ENCODE results near the gene CCL27.

GRCh38 chr9:34671307-34671706 lies 8.8 kb upstream of the CCL27 start:
- TF ChIP-seq POLR2A (IDR thresholded peaks at IDR 0.05) = no peak
- TF ChIP-seq, protein P1, sequence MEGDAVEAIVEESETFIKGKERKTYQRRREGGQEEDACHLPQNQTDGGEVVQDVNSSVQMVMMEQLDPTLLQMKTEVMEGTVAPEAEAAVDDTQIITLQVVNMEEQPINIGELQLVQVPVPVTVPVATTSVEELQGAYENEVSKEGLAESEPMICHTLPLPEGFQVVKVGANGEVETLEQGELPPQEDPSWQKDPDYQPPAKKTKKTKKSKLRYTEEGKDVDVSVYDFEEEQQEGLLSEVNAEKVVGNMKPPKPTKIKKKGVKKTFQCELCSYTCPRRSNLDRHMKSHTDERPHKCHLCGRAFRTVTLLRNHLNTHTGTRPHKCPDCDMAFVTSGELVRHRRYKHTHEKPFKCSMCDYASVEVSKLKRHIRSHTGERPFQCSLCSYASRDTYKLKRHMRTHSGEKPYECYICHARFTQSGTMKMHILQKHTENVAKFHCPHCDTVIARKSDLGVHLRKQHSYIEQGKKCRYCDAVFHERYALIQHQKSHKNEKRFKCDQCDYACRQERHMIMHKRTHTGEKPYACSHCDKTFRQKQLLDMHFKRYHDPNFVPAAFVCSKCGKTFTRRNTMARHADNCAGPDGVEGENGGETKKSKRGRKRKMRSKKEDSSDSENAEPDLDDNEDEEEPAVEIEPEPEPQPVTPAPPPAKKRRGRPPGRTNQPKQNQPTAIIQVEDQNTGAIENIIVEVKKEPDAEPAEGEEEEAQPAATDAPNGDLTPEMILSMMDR (IDR thresholded peaks at IDR 0.05) = no peak
